HL-60 (cell line): ENCODE data around the gene CGB1.

Source experiments
- POLR2AphosphoS5 ChIP-seq: IDR thresholded peaks from 2 replicates; pipeline ENCODE4 v1.6.1; 2012; ENCODE audit warnings: low read depth
- TF ChIP-seq, protein P1 (sequence below): IDR thresholded peaks from one replicate; pipeline ENCODE4 v1.5.1; 2011; ENCODE audit warnings: low read length, control low read depth, inconsistent platforms; ENCODE audit not compliant: insufficient read depth
- TF ChIP-seq, protein P2 (sequence below): IDR thresholded peaks from 2 replicates; pipeline ENCODE4 v1.6.1; 2012; ENCODE audit warnings: low read depth; ENCODE audit not compliant: insufficient replicate concordance

DNA sequence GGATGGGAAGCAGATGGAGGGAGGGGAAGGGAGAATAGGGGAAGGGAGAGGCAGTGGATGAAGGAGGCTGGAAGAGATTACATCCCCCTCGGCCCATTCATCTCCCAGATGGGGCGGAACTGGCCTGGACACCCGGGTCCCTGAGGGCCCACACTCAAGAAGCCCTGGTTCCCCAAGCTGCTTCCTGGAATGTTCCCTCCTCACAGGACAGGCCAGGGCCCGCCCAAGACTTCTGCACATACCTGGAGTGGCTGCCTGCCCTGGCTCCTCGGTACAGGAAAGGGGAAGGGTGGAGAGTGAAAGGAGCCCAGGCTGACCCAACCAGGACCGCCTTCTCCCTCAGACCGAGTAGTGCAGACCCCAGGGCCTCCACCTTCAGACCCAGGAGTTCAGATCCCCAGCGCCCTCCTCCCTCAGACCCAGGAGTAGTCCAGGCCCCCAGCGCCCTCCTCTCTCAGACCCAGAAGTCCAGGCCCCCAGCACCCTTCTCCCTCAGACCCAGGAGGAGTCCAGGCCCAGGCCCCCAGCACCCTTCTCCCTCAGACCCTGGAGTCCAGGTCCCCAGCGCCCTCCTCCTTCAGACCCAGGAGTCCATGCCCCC lies 27.4 kb upstream of the CGB1 start:
- TF ChIP-seq, protein P1, sequence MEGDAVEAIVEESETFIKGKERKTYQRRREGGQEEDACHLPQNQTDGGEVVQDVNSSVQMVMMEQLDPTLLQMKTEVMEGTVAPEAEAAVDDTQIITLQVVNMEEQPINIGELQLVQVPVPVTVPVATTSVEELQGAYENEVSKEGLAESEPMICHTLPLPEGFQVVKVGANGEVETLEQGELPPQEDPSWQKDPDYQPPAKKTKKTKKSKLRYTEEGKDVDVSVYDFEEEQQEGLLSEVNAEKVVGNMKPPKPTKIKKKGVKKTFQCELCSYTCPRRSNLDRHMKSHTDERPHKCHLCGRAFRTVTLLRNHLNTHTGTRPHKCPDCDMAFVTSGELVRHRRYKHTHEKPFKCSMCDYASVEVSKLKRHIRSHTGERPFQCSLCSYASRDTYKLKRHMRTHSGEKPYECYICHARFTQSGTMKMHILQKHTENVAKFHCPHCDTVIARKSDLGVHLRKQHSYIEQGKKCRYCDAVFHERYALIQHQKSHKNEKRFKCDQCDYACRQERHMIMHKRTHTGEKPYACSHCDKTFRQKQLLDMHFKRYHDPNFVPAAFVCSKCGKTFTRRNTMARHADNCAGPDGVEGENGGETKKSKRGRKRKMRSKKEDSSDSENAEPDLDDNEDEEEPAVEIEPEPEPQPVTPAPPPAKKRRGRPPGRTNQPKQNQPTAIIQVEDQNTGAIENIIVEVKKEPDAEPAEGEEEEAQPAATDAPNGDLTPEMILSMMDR: no peak
- no peak for TF ChIP-seq POLR2AphosphoS5
- TF ChIP-seq, protein P2, sequence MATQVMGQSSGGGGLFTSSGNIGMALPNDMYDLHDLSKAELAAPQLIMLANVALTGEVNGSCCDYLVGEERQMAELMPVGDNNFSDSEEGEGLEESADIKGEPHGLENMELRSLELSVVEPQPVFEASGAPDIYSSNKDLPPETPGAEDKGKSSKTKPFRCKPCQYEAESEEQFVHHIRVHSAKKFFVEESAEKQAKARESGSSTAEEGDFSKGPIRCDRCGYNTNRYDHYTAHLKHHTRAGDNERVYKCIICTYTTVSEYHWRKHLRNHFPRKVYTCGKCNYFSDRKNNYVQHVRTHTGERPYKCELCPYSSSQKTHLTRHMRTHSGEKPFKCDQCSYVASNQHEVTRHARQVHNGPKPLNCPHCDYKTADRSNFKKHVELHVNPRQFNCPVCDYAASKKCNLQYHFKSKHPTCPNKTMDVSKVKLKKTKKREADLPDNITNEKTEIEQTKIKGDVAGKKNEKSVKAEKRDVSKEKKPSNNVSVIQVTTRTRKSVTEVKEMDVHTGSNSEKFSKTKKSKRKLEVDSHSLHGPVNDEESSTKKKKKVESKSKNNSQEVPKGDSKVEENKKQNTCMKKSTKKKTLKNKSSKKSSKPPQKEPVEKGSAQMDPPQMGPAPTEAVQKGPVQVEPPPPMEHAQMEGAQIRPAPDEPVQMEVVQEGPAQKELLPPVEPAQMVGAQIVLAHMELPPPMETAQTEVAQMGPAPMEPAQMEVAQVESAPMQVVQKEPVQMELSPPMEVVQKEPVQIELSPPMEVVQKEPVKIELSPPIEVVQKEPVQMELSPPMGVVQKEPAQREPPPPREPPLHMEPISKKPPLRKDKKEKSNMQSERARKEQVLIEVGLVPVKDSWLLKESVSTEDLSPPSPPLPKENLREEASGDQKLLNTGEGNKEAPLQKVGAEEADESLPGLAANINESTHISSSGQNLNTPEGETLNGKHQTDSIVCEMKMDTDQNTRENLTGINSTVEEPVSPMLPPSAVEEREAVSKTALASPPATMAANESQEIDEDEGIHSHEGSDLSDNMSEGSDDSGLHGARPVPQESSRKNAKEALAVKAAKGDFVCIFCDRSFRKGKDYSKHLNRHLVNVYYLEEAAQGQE: no peak
